Spleen (tissue), 7 donors: ENCODE measurements around the gene RND3.
A peak's percentile ranks its signal among the peaks of the same experiment; 100 is the strongest.

Experiments used
- CTCF ChIP-seq, 11 experiments: fragments of 200-600 bp in 7 of 11; fragments of 450-650 bp in 4 of 11; sonication (generic) in 4 of 11; IDR thresholded peaks in 8 of 11; conservative IDR thresholded peaks in 3 of 11; 1 replicate in 7 of 11; 2 replicates in 4 of 11; pipeline versions ENCODE4 v1.4.0 to v1.8.0; 2016 to 2021; ENCODE audit warnings: antibody characterized with exemption in 11 of 11, inconsistent platforms in 4 of 11, mild to moderate bottlenecking in 1 of 11
- POLR2AphosphoS5 ChIP-seq, 3 donors: sonication (generic); formaldehyde crosslinking; IDR thresholded peaks; one replicate each; pipeline ENCODE4 v1.5.1; 2017; ENCODE audit warnings: antibody characterized with exemption in 3 of 3
- donor health status: DM: no; HTN: no; CAD: no; lungs with moderate emphysema.
- donor health status: DM: no; HTN: no; CAD: no.
- donor health status: DM: no; HTN: no; CAD: no.

- peak in 10 of 11 experiments; percentile 15 to 69 (median 58) for TF ChIP-seq CTCF (IDR thresholded peaks at IDR 0.05 in 8 of 11, conservative IDR thresholded peaks at IDR 0.05 in 3 of 11)
- peak; percentile 53 to 97 (median 92) for TF ChIP-seq POLR2AphosphoS5 (IDR thresholded peaks at IDR 0.05)
Observed at GRCh38 chr2:150487537-150488429, at the start of gene RND3.
